Heart left ventricle (tissue), 16 donors: ENCODE measurements around the gene JPH3. TPM values are rescaled to one million over a fixed set of nuclear protein-coding genes. Genes with fewer than 3 reads are reported as not detected.

Experiments
- ATAC-seq, 4 donors: fragments of 200-7000 bp; cut with Tn5 transposase; one replicate each; pipeline ENCODE4 v1.9.1; 2020 to 2022; ENCODE audit warnings: moderate library complexity in 4 of 4, mild to moderate bottlenecking in 3 of 4, moderate number of reproducible peaks in 1 of 4
- DNase-seq, 5 donors: peaks; one replicate each; pipeline ENCODE4 v3.0.0-alpha.2; 2020
- H3K27ac ChIP-seq, 12 donors: fragments of 200-600 bp; sonication (generic) in 4 of 12; one replicate each; pipeline versions ENCODE4 v1.5.0 to v1.8.0; 2016 to 2022; ENCODE audit warnings: mild to moderate bottlenecking in 2 of 12
- H3K27me3 ChIP-seq, 9 donors: fragments of 200-600 bp; sonication (generic) in 2 of 9; one replicate each; pipeline versions ENCODE4 v1.5.1 to v1.8.0; 2016 to 2022; ENCODE audit warnings: mild to moderate bottlenecking in 3 of 9
- H3K36me3 ChIP-seq, 9 donors: fragments of 200-600 bp; sonication (generic) in 2 of 9; one replicate each; pipeline versions ENCODE4 v1.5.0 to v1.8.0; 2018 to 2022; ENCODE audit warnings: mild to moderate bottlenecking in 2 of 9
- H3K4me1 ChIP-seq, 12 donors: fragments of 200-600 bp; sonication (generic) in 4 of 12; one replicate each; pipeline versions ENCODE4 v1.5.0 to v1.8.0; 2016 to 2022; ENCODE audit warnings: mild to moderate bottlenecking in 3 of 12
- H3K4me3 ChIP-seq, 12 donors: fragments of 200-600 bp; sonication (generic) in 4 of 12; one replicate each; pipeline versions ENCODE4 v1.5.0 to v1.8.0; 2017 to 2022; ENCODE audit warnings: mild to moderate bottlenecking in 9 of 12, moderate library complexity in 4 of 12
- H3K9me3 ChIP-seq, 12 donors: fragments of 200-600 bp; sonication (generic) in 4 of 12; one replicate each; pipeline versions ENCODE4 v1.5.0 to v1.8.0; 2016 to 2022; ENCODE audit warnings: mild to moderate bottlenecking in 1 of 12
- POLR2A ChIP-seq, 2 donors: fragments of 450-650 bp; IDR thresholded peaks; one replicate each; pipeline ENCODE4 v1.6.1; 2017; ENCODE audit warnings: antibody characterized with exemption in 2 of 2, mild to moderate bottlenecking in 2 of 2, moderate library complexity in 2 of 2
- WGBS, 4 donors: extraction: QIAGEN DNeasy Blood & Tissue Kit in 2 of 4; methylation state at CpG; one replicate each; pipeline versions ENCODE4 v1.1.5 to v1.1.7; 2013 to 2018; 5-methylcytosine and 5-hydroxymethylcytosine counted together
- intact Hi-C, 10 donors: fragments of 100-400 bp; cut with DNase I; formaldehyde crosslinking; loops; one replicate each; pipeline versions ENCODE4 v1.11.1 to v1.14.2; 2022
- polyA plus RNA-seq, 2 donors: library from polyadenylated mRNA; stranded (reverse); fragments of 200-250 nt; gene quantifications; one replicate each; pipeline ENCODE4 v1.2.3, GENCODE V29; 2013
- total RNA-seq, 9 donors: library from RNA; depleted of rRNA in 2 of 9; stranded (reverse); fragments of >200 nt in 2 of 9; fragmentation: NEBNext Ultra II Directional in 3 of 9; extraction: Animal tissue kit (Norgen Biotek cat#: 25700) in 3 of 9; gene quantifications; one replicate each; pipeline versions ENCODE4 v1.1.0 to v1.2.4, GENCODE V29; 2016 to 2023
- TF ChIP-seq, protein P1 (sequence below), 12 donors: fragments of 200-600 bp; sonication (generic) in 4 of 12; IDR thresholded peaks; one replicate each; pipeline versions ENCODE4 v1.5.0 to v1.8.0; 2018 to 2022; ENCODE audit warnings: antibody characterized with exemption in 12 of 12, mild to moderate bottlenecking in 5 of 12
- donor health status: ischemic (EF 13 %, LVEDD 7.1; RV severe dilation, severe dysfunction).
- donor health status: healthy with polysubstance abuse.
- donor health status: DM: no; HTN: yes; CAD: no.
- donor health status: DM: no; HTN: no; CAD: no.
- donor health status: ischemic (EF 25% LVEDD 6.9; RV normal size, moderate dysfunction).
- donor health status: ischemic (EF 25% LVEDD 5.7; RV mildly dilated, moderate dysfunction).
- donor health status: healthy.
- donor health status: DM: yes; HTN: yes; CAD: no.
- donor health status: ischemic (EF 35%, LVEDD 5.7; RV mildly dilated, moderate dysfunction).
- donor health status: nonischemic (EF 11% LVEDD 7.7; RV severe dilation, severe dysfunction).
- donor health status: DM: yes; HTN: yes; CAD: no.
- donor health status: PGD.
- donor health status: ischemic (EF 29% LVEDD 5.4; RV normal size, mild dysfunction).
- donor health status: nonischemic (EF 23%, LVEDD 6.1; RV moderate dilation, normal function).

Gene JPH3
- total and polyA plus RNA-seq, 11 donors = 0.03 to 0.58 (median 0.21) TPM; not detected in 7

DNA sequence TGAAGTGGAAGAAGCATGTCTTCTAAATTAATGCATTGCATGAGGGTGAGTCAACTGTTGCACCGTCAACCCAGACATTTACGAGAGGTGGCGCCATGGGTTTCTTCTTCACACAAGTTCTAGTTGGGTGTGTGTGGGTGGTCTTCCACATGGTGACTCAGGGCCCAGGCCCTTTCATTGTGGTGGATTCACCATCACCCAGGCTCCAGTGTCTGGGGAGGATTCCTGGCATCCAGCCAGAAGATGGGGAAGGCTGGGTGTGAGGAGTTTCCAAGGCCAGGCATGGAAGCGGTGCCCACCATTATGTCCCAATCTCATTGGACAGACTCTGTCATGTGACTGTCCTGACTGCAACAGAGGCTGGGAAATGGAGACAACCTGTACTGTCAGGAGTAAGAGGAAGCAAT lies 21.4 kb upstream of the JPH3 start:
- H3K4me1 ChIP-seq = peaks cover 0 to 26% (median 13%) of the 10 kb centered on the region in 12 donors
- H3K36me3 ChIP-seq = no peaks in the 10 kb centered on the region
- ATAC-seq (no peak), DNase-seq (no peak)
- no peaks in the 10 kb centered on the region for H3K9me3 ChIP-seq
- peak overlapping the region in 1 of 12 donors; percentile 75 for H3K27ac ChIP-seq
- intact Hi-C loops = no loop called here
- peaks cover 0 to 37% (median 6%) of the 10 kb centered on the region in 9 donors for H3K27me3 ChIP-seq
- WGBS, 4 donors = 90 to 97% (median 97%) methylated on average over 4 of the region's 4 CpGs
- TF ChIP-seq, protein P1, sequence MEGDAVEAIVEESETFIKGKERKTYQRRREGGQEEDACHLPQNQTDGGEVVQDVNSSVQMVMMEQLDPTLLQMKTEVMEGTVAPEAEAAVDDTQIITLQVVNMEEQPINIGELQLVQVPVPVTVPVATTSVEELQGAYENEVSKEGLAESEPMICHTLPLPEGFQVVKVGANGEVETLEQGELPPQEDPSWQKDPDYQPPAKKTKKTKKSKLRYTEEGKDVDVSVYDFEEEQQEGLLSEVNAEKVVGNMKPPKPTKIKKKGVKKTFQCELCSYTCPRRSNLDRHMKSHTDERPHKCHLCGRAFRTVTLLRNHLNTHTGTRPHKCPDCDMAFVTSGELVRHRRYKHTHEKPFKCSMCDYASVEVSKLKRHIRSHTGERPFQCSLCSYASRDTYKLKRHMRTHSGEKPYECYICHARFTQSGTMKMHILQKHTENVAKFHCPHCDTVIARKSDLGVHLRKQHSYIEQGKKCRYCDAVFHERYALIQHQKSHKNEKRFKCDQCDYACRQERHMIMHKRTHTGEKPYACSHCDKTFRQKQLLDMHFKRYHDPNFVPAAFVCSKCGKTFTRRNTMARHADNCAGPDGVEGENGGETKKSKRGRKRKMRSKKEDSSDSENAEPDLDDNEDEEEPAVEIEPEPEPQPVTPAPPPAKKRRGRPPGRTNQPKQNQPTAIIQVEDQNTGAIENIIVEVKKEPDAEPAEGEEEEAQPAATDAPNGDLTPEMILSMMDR (IDR thresholded peaks at IDR 0.05) = no peak
- no peak for TF ChIP-seq POLR2A (IDR thresholded peaks at IDR 0.05)
- H3K4me3 ChIP-seq = no peak overlapping the region

DNA sequence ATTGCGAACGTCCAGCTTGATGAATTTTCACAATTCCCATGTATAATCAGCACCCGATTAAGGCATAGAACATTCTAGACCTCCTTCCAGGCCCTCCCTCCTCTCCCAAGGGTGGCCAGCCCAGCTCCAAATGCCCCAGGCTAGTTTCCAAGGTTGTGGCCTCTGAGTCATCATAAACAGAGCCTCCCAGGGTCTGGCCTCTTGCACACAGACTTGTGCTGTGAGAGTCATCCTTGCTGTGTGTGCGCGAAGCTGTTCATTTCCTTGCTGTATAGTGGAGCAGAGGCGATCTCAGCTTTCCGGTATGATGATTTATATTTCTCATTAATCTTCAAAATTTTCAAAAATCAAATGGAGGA lies 20.5 kb upstream of the JPH3 start:
- TF ChIP-seq POLR2A (IDR thresholded peaks at IDR 0.05) = no peak
- TF ChIP-seq, protein P1 (IDR thresholded peaks at IDR 0.05) = no peak
- peak in 4 of 5 donors; percentile 72 to 87 (median 77) for DNase-seq
- Histone ChIP-seq H3K27me3 (peaks cover 0 to 37% (median 9%) of the 10 kb centered on the region in 9 donors), H3K4me1 (peaks cover 0 to 26% (median 13%) of the 10 kb centered on the region in 12 donors), H3K36me3 (no peaks in the 10 kb centered on the region), H3K4me3 (peak overlapping the region in 6 of 12 donors; percentile 16 to 33 (median 26)), H3K9me3 (no peaks in the 10 kb centered on the region), H3K27ac (peak overlapping the region; percentile 26 to 90 (median 82))
- peak; percentile 77 to 92 (median 86) for ATAC-seq
- WGBS, 4 donors = 53 to 61% (median 55%) methylated on average over 7 of the region's 7 CpGs
- intact Hi-C loops = no loop called here

DNA sequence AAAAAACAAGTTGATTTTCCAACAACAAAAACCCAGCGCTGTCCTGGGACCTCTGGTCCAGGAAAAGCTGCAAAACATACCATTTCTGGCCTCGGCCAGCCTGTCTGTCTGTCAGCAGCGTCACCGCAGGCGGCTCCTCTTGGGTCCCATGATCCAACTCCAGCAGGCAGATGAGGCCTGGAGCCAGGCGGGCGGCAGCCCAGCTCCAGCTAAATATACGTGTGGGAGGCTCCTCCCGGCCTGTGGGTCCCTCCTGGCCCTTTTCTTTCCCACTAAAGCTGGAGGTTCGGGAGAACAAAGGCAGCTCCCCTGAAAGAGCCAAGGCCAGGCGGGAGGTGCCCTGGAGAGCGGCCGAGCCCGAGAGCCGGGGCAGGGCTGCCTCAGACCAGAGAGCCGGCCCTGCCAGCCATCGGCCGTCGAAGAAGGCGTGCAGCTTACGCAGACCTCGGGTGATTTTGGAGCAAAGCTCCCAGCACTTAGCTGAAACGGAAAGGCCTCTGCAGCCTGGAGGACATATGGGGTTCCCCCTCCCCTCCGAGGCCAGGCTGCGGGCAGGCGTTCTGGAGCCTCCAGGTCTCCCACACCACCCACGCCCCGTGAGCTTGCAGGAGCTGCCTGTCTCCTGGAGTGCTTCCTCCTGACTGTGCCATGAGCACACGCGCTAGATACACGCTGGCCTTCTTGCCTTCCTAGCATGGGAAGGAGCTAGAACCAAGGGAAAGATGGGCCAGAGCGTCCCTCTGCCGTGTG lies 19.9 kb upstream of the JPH3 start:
- Histone ChIP-seq H3K36me3 (no peaks in the 10 kb centered on the region), H3K9me3 (no peaks in the 10 kb centered on the region), H3K27ac (peak overlapping the region; percentile 26 to 90 (median 82)), H3K27me3 (peaks cover 0 to 35% (median 9%) of the 10 kb centered on the region in 9 donors), H3K4me3 (peak overlapping the region in 9 of 12 donors; percentile 4 to 33 (median 17)), H3K4me1 (peaks cover 0 to 26% (median 13%) of the 10 kb centered on the region in 12 donors)
- TF ChIP-seq POLR2A (IDR thresholded peaks at IDR 0.05) = no peak
- TF ChIP-seq, protein P1 (IDR thresholded peaks at IDR 0.05) = no peak
- 37 to 46% (median 43%) methylated on average over 32 to 33 of the region's 33 CpGs for WGBS, 4 donors
- DNase-seq (peak; percentile 67 to 88 (median 76)), ATAC-seq (peak; percentile 73 to 91 (median 83))
- intact Hi-C loops = no loop called here

DNA sequence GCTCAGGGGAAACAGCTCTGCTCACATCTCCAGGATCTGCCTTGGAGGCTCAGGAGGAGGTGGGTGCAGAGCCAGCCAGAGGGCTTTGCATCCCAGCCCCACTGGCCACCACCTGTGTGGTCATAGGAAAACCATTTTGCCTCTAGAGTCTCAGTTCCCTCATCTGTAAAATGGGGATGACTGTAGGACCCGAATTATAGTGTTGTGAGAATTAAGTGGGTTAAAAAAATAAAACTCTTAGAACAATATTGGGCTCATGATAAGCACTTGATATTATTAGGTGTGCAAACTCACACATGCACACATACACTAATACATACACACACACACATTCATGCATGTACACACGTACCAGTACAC lies 19.4 kb upstream of the JPH3 start:
- peak overlapping the region in 2 of 12 donors; percentile 16 to 24 for H3K4me3 ChIP-seq
- WGBS, 4 donors = 59 to 94% (median 72%) methylated on average over 2 of the region's 2 CpGs
- peak overlapping the region; percentile 26 to 90 (median 82) for H3K27ac ChIP-seq
- peaks cover 0 to 39% (median 9%) of the 10 kb centered on the region in 9 donors for H3K27me3 ChIP-seq
- H3K4me1 ChIP-seq = peaks cover 0 to 26% (median 13%) of the 10 kb centered on the region in 12 donors
- H3K9me3 ChIP-seq = no peaks in the 10 kb centered on the region
- ATAC-seq (no peak), DNase-seq (no peak)
- no peaks in the 10 kb centered on the region for H3K36me3 ChIP-seq
- no peak for TF ChIP-seq POLR2A (IDR thresholded peaks at IDR 0.05)
- TF ChIP-seq, protein P1 (IDR thresholded peaks at IDR 0.05) = no peak
- intact Hi-C loops = no loop called here
